ENCODE measurements around the gene CLCN5. TPM values are rescaled to one million over a fixed set of nuclear protein-coding genes. Genes with fewer than 3 reads are reported as not detected.

The CLCN5 gene
- total and polyA plus RNA-seq, 2 experiments from 2014 or later, result 3.7 to 13.6 TPM

DNA sequence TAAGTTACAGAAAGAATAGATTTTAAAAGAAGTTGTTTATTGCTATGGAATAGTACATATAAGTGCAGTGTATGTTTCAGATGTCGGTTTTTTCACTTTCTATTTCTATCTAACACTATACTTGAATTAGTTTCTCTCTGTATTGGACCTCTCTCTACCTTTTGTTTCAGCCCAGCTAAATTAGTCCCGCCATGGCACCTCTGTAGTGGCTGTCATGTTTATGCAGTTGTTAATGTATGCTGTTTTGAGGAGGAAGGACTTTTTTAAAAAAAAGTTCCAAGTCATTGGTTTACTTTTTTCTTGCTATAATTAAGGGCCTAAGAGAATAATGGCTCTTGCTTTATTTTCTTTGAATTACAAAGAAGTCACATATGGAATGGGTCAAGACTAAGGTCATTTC is 160.3 kb downstream of the CLCN5 start (continued):
- TF ChIP-seq, protein P1, sequence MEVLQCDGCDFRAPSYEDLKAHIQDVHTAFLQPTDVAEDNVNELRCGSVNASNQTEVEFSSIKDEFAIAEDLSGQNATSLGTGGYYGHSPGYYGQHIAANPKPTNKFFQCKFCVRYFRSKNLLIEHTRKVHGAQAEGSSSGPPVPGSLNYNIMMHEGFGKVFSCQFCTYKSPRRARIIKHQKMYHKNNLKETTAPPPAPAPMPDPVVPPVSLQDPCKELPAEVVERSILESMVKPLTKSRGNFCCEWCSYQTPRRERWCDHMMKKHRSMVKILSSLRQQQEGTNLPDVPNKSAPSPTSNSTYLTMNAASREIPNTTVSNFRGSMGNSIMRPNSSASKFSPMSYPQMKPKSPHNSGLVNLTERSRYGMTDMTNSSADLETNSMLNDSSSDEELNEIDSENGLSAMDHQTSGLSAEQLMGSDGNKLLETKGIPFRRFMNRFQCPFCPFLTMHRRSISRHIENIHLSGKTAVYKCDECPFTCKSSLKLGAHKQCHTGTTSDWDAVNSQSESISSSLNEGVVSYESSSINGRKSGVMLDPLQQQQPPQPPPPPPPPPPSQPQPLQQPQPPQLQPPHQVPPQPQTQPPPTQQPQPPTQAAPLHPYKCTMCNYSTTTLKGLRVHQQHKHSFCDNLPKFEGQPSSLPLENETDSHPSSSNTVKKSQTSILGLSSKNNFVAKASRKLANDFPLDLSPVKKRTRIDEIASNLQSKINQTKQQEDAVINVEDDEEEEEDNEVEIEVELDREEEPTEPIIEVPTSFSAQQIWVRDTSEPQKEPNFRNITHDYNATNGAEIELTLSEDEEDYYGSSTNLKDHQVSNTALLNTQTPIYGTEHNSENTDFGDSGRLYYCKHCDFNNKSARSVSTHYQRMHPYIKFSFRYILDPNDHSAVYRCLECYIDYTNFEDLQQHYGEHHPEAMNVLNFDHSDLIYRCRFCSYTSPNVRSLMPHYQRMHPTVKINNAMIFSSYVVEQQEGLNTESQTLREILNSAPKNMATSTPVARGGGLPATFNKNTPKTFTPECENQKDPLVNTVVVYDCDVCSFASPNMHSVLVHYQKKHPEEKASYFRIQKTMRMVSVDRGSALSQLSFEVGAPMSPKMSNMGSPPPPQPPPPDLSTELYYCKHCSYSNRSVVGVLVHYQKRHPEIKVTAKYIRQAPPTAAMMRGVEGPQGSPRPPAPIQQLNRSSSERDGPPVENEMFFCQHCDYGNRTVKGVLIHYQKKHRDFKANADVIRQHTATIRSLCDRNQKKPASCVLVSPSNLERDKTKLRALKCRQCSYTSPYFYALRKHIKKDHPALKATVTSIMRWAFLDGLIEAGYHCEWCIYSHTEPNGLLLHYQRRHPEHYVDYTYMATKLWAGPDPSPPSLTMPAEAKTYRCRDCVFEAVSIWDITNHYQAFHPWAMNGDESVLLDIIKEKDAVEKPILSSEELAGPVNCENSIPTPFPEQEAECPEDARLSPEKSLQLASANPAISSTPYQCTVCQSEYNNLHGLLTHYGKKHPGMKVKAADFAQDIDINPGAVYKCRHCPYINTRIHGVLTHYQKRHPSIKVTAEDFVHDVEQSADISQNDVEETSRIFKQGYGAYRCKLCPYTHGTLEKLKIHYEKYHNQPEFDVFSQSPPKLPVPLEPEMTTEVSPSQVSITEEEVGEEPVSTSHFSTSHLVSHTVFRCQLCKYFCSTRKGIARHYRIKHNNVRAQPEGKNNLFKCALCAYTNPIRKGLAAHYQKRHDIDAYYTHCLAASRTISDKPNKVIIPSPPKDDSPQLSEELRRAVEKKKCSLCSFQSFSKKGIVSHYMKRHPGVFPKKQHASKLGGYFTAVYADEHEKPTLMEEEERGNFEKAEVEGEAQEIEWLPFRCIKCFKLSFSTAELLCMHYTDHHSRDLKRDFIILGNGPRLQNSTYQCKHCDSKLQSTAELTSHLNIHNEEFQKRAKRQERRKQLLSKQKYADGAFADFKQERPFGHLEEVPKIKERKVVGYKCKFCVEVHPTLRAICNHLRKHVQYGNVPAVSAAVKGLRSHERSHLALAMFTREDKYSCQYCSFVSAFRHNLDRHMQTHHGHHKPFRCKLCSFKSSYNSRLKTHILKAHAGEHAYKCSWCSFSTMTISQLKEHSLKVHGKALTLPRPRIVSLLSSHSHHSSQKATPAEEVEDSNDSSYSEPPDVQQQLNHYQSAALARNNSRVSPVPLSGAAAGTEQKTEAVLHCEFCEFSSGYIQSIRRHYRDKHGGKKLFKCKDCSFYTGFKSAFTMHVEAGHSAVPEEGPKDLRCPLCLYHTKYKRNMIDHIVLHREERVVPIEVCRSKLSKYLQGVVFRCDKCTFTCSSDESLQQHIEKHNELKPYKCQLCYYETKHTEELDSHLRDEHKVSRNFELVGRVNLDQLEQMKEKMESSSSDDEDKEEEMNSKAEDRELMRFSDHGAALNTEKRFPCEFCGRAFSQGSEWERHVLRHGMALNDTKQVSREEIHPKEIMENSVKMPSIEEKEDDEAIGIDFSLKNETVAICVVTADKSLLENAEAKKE (CRISPR knock-in tag; IDR thresholded peaks at IDR 0.05), result no peak
- no peak for TF ChIP-seq JUNB (IDR thresholded peaks at IDR 0.05; ENCODE audit: unreplicated experiment)
- TF ChIP-seq EZH2 (IDR thresholded peaks at IDR 0.05; ENCODE audit: low read depth, unreplicated experiment), result no peak
- TF ChIP-seq, protein P2, sequence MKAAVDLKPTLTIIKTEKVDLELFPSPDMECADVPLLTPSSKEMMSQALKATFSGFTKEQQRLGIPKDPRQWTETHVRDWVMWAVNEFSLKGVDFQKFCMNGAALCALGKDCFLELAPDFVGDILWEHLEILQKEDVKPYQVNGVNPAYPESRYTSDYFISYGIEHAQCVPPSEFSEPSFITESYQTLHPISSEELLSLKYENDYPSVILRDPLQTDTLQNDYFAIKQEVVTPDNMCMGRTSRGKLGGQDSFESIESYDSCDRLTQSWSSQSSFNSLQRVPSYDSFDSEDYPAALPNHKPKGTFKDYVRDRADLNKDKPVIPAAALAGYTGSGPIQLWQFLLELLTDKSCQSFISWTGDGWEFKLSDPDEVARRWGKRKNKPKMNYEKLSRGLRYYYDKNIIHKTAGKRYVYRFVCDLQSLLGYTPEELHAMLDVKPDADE (IDR thresholded peaks at IDR 0.05), result no peak

DNA sequence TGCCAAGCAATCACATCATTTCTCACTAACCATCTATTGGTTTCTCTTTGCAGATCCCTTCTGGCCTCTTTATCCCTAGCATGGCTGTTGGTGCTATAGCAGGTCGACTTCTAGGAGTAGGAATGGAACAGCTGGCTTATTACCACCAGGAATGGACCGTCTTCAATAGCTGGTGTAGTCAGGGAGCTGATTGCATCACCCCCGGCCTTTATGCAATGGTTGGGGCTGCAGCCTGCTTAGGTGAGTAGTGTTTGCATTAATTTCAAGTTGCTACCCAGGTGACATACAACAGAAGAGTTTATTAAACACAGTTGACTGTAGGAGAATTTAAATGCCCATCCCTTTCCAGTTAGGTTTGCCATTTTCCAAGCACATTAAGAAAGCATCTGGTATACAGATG is 166.2 kb downstream of the CLCN5 start:
- H3K4me2 ChIP-seq, result no peak overlapping the region
- no peak for TF ChIP-seq JUNB (IDR thresholded peaks at IDR 0.05; ENCODE audit: unreplicated experiment)
- TF ChIP-seq CREB1 (CRISPR knock-in tag; IDR thresholded peaks at IDR 0.05; ENCODE audit: low read depth), result no peak
- TF ChIP-seq STAT1 (IDR thresholded peaks at IDR 0.05; ENCODE audit: unreplicated experiment), result no peak
- TF ChIP-seq, protein P3, sequence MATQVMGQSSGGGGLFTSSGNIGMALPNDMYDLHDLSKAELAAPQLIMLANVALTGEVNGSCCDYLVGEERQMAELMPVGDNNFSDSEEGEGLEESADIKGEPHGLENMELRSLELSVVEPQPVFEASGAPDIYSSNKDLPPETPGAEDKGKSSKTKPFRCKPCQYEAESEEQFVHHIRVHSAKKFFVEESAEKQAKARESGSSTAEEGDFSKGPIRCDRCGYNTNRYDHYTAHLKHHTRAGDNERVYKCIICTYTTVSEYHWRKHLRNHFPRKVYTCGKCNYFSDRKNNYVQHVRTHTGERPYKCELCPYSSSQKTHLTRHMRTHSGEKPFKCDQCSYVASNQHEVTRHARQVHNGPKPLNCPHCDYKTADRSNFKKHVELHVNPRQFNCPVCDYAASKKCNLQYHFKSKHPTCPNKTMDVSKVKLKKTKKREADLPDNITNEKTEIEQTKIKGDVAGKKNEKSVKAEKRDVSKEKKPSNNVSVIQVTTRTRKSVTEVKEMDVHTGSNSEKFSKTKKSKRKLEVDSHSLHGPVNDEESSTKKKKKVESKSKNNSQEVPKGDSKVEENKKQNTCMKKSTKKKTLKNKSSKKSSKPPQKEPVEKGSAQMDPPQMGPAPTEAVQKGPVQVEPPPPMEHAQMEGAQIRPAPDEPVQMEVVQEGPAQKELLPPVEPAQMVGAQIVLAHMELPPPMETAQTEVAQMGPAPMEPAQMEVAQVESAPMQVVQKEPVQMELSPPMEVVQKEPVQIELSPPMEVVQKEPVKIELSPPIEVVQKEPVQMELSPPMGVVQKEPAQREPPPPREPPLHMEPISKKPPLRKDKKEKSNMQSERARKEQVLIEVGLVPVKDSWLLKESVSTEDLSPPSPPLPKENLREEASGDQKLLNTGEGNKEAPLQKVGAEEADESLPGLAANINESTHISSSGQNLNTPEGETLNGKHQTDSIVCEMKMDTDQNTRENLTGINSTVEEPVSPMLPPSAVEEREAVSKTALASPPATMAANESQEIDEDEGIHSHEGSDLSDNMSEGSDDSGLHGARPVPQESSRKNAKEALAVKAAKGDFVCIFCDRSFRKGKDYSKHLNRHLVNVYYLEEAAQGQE (IDR thresholded peaks at IDR 0.05; ENCODE audit: unreplicated experiment), result no peak
- TF ChIP-seq POLR2AphosphoS5 (IDR thresholded peaks at IDR 0.05; ENCODE audit: low read depth), result no peak
- TF ChIP-seq EZH2 (IDR thresholded peaks at IDR 0.05; ENCODE audit: low read depth, unreplicated experiment), result no peak
- TF ChIP-seq, protein P2 (IDR thresholded peaks at IDR 0.05), result no peak
- TF ChIP-seq NANOG (IDR thresholded peaks at IDR 0.05; ENCODE audit: borderline replicate concordance), result no peak
- no peak for TF ChIP-seq EZH2phosphoT487 (IDR thresholded peaks at IDR 0.05; ENCODE audit: unreplicated experiment)

More for the DNA sequence above, 166.2 kb downstream of the CLCN5 start:
- H3K4me3 ChIP-seq, result no peak overlapping the region
- no peak overlapping the region for H3K4me3 Mint-ChIP-seq
- DNase-seq (ENCODE audit: low spot score), result no peak
- no peaks in the 10 kb centered on the region for H3K4me1 ChIP-seq (ENCODE audit: insufficient read depth)
- no peaks in the 10 kb centered on the region for H3K9me2 ChIP-seq (ENCODE audit: insufficient read depth)
- no peaks in the 10 kb centered on the region for H3K36me3 ChIP-seq (ENCODE audit: insufficient read depth)
- no peaks in the 10 kb centered on the region for H3F3A ChIP-seq (replicated peaks; ENCODE audit: low read depth)
- no peak overlapping the region for H3K27ac ChIP-seq (ENCODE audit: low read depth)
- no peak overlapping the region for H2AFZ ChIP-seq
- H3K9me3 Mint-ChIP-seq, result no peaks in the 10 kb centered on the region; the same call in 2 of the 3 replicates
- no peaks in the 10 kb centered on the region for H3K27me3 ChIP-seq (ENCODE audit: insufficient read depth)
- peaks cover 11% of the 10 kb centered on the region; the same call in 2 of the 3 replicates for H3K36me3 Mint-ChIP-seq (ENCODE audit: low read depth)
- no peak overlapping the region for H3K27ac Mint-ChIP-seq
- no peaks in the 10 kb centered on the region for H4K20me1 ChIP-seq (replicated peaks; ENCODE audit: insufficient read depth)
- no peaks in the 10 kb centered on the region for H3K79me2 ChIP-seq (replicated peaks; ENCODE audit: insufficient read depth)
- H3K27me3 Mint-ChIP-seq (ENCODE audit: insufficient read depth, low read depth, poor library complexity), result no peaks in the 10 kb centered on the region
- no peak for ATAC-seq
- no peaks in the 10 kb centered on the region for H3K4me1 Mint-ChIP-seq
